Breast epithelium (tissue), 4 donors: ENCODE data around the gene KATNAL1. TPM values are rescaled to one million over a fixed set of nuclear protein-coding genes. Genes with fewer than 3 reads are reported as not detected.

ENCODE experiments used
- DNase-seq, 2 donors: peaks; one replicate each; pipeline ENCODE4 v3.0.0-alpha.2; 2019; ENCODE audit warnings: low spot score in 2 of 2
- H3K27ac ChIP-seq, 2 donors: fragments of 200-600 bp; sonication (generic) in 1 of 2; one replicate each; pipeline ENCODE4 v1.5.1; 2016 to 2019; ENCODE audit warnings: mild to moderate bottlenecking in 1 of 2
- H3K27me3 ChIP-seq, 2 donors: fragments of 200-600 bp; sonication (generic) in 1 of 2; one replicate each; pipeline versions ENCODE4 v1.5.1 to v1.6.0; 2017 to 2019; ENCODE audit warnings: control low read depth in 1 of 2, mild to moderate bottlenecking in 1 of 2
- H3K36me3 ChIP-seq: fragments of 200-600 bp; one replicate; pipeline ENCODE4 v1.5.1; 2019
- H3K4me1 ChIP-seq, 2 donors: fragments of 200-600 bp; sonication (generic); one replicate each; pipeline ENCODE4 v1.5.1; 2016 to 2019; ENCODE audit warnings: control low read depth in 1 of 2
- H3K4me3 ChIP-seq, 3 donors: fragments of 200-600 bp; sonication (generic); 1 replicate in 2 of 3; 2 replicates in 1 of 3; pipeline ENCODE4 v1.5.1; 2016 to 2019; ENCODE audit warnings: mild to moderate bottlenecking in 3 of 3, moderate library complexity in 2 of 3
- H3K9me3 ChIP-seq, 2 donors: fragments of 200-600 bp; sonication (generic) in 1 of 2; one replicate each; pipeline ENCODE4 v1.5.1; 2016 to 2019; ENCODE audit warnings: control low read depth in 1 of 2
- CTCF ChIP-seq, 3 donors: fragments of 450-650 bp; IDR thresholded peaks; one replicate each; pipeline ENCODE4 v1.5.1; 2016 to 2017; ENCODE audit warnings: antibody characterized with exemption in 3 of 3, mild to moderate bottlenecking in 3 of 3, moderate library complexity in 3 of 3
- POLR2A ChIP-seq: fragments of 450-650 bp; IDR thresholded peaks from one replicate; pipeline ENCODE4 v1.6.1; 2016; ENCODE audit warnings: antibody characterized with exemption, mild to moderate bottlenecking, moderate library complexity
- POLR2AphosphoS5 ChIP-seq, 3 donors: sonication (generic); formaldehyde crosslinking; IDR thresholded peaks; one replicate each; pipeline ENCODE4 v1.6.1; 2017; ENCODE audit warnings: antibody characterized with exemption in 3 of 3
- intact Hi-C: fragments of 100-400 bp; cut with DNase I; formaldehyde crosslinking; loops from one replicate; pipeline ENCODE4 v1.15.1; 2023; ENCODE audit warnings: low total_unique reads
- total RNA-seq, 3 donors: library from RNA; depleted of rRNA; stranded (reverse); fragments of >200 nt; gene quantifications; one replicate each; pipeline ENCODE4 v1.1.0, GENCODE V29; 2016

The KATNAL1 gene
- total RNA-seq, 3 donors from 2014 or later, result 14.6 to 23.8 (median 17.0) TPM

DNA sequence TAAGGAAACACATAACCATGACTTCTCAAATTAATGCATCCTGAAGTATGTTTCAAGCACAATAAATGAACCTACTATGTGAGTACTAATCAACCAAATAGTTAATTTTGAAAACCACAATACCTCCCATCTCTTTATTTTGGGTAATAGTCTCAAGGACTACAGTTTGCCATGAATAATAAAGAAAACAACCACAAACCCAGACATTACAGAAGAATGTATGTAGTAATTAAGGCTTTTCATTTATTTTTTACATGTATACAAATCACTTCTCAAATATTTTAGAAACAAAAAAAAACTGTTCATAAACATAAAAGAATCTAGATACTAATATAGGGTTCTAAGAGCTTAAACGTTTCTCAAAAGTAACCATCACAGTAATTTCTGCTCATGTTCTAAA lies 6.8 kb downstream of the KATNAL1 start:
- Histone ChIP-seq H3K36me3 (no peaks in the 10 kb centered on the region), H3K4me1 (no peaks in the 10 kb centered on the region), H3K9me3 (no peaks in the 10 kb centered on the region), H3K4me3 (no peak overlapping the region), H3K27me3 (no peaks in the 10 kb centered on the region), H3K27ac (no peak overlapping the region)
- intact Hi-C loops, result no loop called here
- DNase-seq, result no peak
- TF ChIP-seq POLR2AphosphoS5 (IDR thresholded peaks at IDR 0.05) (no peak), CTCF (IDR thresholded peaks at IDR 0.05) (no peak), POLR2A (no peak)

DNA sequence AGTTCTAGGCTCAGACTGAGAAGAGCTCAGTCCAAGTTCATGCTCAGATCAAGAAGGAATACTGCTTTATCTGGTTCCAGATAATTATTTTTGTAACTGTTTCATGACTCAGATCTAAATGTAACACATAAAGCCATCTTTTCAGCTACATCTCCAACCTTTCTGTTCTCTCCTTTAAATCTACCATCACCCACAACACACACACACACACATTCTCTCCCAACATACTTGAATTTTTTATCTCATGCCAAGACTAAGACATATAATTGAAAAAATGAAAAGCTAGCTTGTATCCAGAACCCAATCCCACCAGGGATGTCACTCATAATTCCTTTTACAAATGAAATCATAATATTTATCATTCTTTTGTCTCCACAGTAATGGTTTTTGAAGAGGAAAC lies 7.6 kb downstream of the KATNAL1 start:
- H3K4me3 ChIP-seq, result no peak overlapping the region
- H3K27me3 ChIP-seq, result no peaks in the 10 kb centered on the region
- H3K27ac ChIP-seq, result no peak overlapping the region
- H3K4me1 ChIP-seq, result no peaks in the 10 kb centered on the region
- intact Hi-C loops, result no loop called here
- TF ChIP-seq POLR2AphosphoS5 (IDR thresholded peaks at IDR 0.05) (no peak), CTCF (IDR thresholded peaks at IDR 0.05) (no peak), POLR2A (no peak)
- H3K9me3 ChIP-seq, result no peaks in the 10 kb centered on the region
- DNase-seq, result no peak
- H3K36me3 ChIP-seq, result no peaks in the 10 kb centered on the region

GRCh38 chr13:30295116-30295515 lies 12.2 kb downstream of the KATNAL1 start:
- no peak overlapping the region for H3K4me3 ChIP-seq
- TF ChIP-seq CTCF (IDR thresholded peaks at IDR 0.05), result no peak
- no peak for TF ChIP-seq POLR2AphosphoS5 (IDR thresholded peaks at IDR 0.05)
- no peak for TF ChIP-seq POLR2A
- DNase-seq, result no peak
- H3K27me3 ChIP-seq, result no peaks in the 10 kb centered on the region
- no peaks in the 10 kb centered on the region for H3K9me3 ChIP-seq
- no peaks in the 10 kb centered on the region for H3K36me3 ChIP-seq
- H3K4me1 ChIP-seq, result no peaks in the 10 kb centered on the region
- intact Hi-C loops, result no loop called here
- H3K27ac ChIP-seq, result peak overlapping the region in 1 of 2 donors; percentile 8

GRCh38 chr13:30294004-30294403 lies 13.3 kb downstream of the KATNAL1 start:
- intact Hi-C loops, result no loop called here
- H3K9me3 ChIP-seq, result no peaks in the 10 kb centered on the region
- H3K36me3 ChIP-seq, result no peaks in the 10 kb centered on the region
- H3K4me1 ChIP-seq, result no peaks in the 10 kb centered on the region
- H3K27me3 ChIP-seq, result no peaks in the 10 kb centered on the region
- H3K4me3 ChIP-seq, result no peak overlapping the region
- no peak for DNase-seq
- TF ChIP-seq POLR2A (no peak), CTCF (IDR thresholded peaks at IDR 0.05) (no peak), POLR2AphosphoS5 (IDR thresholded peaks at IDR 0.05) (no peak)
- no peak overlapping the region for H3K27ac ChIP-seq

GRCh38 chr13:30292325-30292724 lies 15.0 kb downstream of the KATNAL1 start:
- no peaks in the 10 kb centered on the region for H3K4me1 ChIP-seq
- no peak overlapping the region for H3K4me3 ChIP-seq
- no peaks in the 10 kb centered on the region for H3K27me3 ChIP-seq
- intact Hi-C loops, result no loop called here
- no peak for DNase-seq
- no peaks in the 10 kb centered on the region for H3K36me3 ChIP-seq
- H3K9me3 ChIP-seq, result no peaks in the 10 kb centered on the region
- no peak overlapping the region for H3K27ac ChIP-seq
- no peak for TF ChIP-seq POLR2A
- no peak for TF ChIP-seq CTCF (IDR thresholded peaks at IDR 0.05)
- TF ChIP-seq POLR2AphosphoS5 (IDR thresholded peaks at IDR 0.05), result no peak
